ENCODE data around the gene FAM20C. TPM values are rescaled to one million over a fixed set of nuclear protein-coding genes. Genes with fewer than 3 reads are reported as not detected.
A peak's percentile ranks its signal among the peaks of the same experiment; 100 is the strongest.

Gene FAM20C
- total and polyA plus RNA-seq, 7 donors: 15.6 to 47.6 (median 28.1) TPM

DNA sequence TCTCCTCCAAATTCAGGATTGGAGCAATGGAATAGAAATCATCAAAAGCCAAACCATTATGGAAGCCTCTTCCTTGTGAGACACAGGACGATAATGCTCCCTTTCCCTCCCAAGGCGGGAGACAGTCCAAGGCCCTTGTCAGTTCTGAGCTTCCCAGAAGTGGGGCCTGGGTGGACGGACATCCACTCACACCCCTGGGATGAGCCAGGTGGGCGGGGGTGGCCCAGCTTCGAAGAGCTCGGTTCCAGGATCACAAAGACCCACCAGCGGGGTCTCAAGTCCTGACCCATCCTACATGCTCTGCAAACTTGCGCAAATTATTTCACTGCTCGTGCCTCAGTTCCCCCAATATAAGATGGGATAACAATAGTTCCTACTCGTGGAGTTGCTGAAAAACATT, 87.5 kb downstream of the FAM20C start:
- WGBS, 3 donors: 76 to 82% (median 81%) methylated on average over 10 of the region's 10 CpGs
- intact Hi-C loops (cut with DNase I): no loop called here
- H3K4me1 ChIP-seq: no peaks in the 10 kb centered on the region
- H3K36me3 ChIP-seq (ENCODE audit: insufficient read depth in 1 of 2, low read depth in 1 of 2): no peaks in the 10 kb centered on the region
- H3K4me3 ChIP-seq: no peak overlapping the region
- TF ChIP-seq, protein P1, sequence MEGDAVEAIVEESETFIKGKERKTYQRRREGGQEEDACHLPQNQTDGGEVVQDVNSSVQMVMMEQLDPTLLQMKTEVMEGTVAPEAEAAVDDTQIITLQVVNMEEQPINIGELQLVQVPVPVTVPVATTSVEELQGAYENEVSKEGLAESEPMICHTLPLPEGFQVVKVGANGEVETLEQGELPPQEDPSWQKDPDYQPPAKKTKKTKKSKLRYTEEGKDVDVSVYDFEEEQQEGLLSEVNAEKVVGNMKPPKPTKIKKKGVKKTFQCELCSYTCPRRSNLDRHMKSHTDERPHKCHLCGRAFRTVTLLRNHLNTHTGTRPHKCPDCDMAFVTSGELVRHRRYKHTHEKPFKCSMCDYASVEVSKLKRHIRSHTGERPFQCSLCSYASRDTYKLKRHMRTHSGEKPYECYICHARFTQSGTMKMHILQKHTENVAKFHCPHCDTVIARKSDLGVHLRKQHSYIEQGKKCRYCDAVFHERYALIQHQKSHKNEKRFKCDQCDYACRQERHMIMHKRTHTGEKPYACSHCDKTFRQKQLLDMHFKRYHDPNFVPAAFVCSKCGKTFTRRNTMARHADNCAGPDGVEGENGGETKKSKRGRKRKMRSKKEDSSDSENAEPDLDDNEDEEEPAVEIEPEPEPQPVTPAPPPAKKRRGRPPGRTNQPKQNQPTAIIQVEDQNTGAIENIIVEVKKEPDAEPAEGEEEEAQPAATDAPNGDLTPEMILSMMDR (IDR thresholded peaks at IDR 0.05): no peak
- H3K27ac ChIP-seq: no peak overlapping the region
- H3K9me3 ChIP-seq: no peaks in the 10 kb centered on the region
- ATAC-seq (no peak), DNase-seq (peak in 1 of 2 donors; percentile 20)
- peaks cover 0 to 27% (median 0%) of the 10 kb centered on the region in 3 donors for H3K27me3 ChIP-seq (ENCODE audit: insufficient read depth in 3 of 3, low read length in 2 of 3)

- Histone ChIP-seq H3K36me3 (ENCODE audit: insufficient read depth in 1 of 2, low read depth in 1 of 2) (no peaks in the 10 kb centered on the region), H3K9me3 (no peaks in the 10 kb centered on the region), H3K27me3 (ENCODE audit: insufficient read depth in 3 of 3, low read length in 2 of 3) (peaks cover 0 to 33% (median 0%) of the 10 kb centered on the region in 3 donors), H3K4me3 (no peak overlapping the region), H3K4me1 (no peaks in the 10 kb centered on the region), H3K27ac (no peak overlapping the region)
- peak in 1 of 2 donors; percentile 32 for DNase-seq
- no peak for ATAC-seq
- 51 to 59% (median 54%) methylated on average over 11 of the region's 11 CpGs for WGBS, 3 donors
- intact Hi-C loops (cut with DNase I): no loop called here
- TF ChIP-seq, protein P1 (IDR thresholded peaks at IDR 0.05): no peak
Observed at GRCh38 chr7:280461-280860, 88.1 kb downstream of the FAM20C start.

- intact Hi-C loops (cut with DNase I): no loop called here
- DNase-seq: no peak
- Histone ChIP-seq H3K27ac (no peak overlapping the region), H3K9me3 (no peaks in the 10 kb centered on the region), H3K4me3 (no peak overlapping the region), H3K4me1 (no peaks in the 10 kb centered on the region), H3K36me3 (ENCODE audit: insufficient read depth in 1 of 2, low read depth in 1 of 2) (no peaks in the 10 kb centered on the region), H3K27me3 (ENCODE audit: insufficient read depth in 3 of 3, low read length in 2 of 3) (peaks cover 0 to 44% (median 2%) of the 10 kb centered on the region in 3 donors)
- ATAC-seq: no peak
- TF ChIP-seq, protein P1 (IDR thresholded peaks at IDR 0.05): no peak
- 91 to 92% (median 92%) methylated on average over 7 to 8 of the region's 8 CpGs for WGBS, 3 donors
Observed at GRCh38 chr7:281637-282036, 89.3 kb downstream of the FAM20C start.

DNA sequence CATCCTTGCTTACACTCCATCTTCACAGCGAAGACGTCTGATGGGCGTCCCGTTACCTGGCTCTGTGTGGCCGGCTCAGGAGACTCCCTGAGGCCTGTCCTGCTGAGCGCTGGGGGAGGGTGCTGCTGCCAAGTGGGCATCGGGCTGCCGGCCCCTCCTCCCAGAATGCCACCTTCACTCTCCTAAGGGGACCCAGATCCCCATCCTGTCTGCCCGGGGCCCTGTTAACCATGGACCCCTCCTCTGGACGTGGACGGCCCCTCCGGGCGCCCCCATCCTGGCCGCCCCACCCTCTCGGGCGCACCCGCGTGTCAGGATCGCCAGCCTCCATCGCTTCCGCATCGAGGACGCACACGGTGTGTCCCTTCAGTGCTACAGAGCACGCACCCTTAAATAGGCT, 90.2 kb downstream of the FAM20C start:
- H3K27me3 ChIP-seq (ENCODE audit: insufficient read depth in 3 of 3, low read length in 2 of 3): peaks cover 0 to 47% (median 2%) of the 10 kb centered on the region in 3 donors
- H3K4me1 ChIP-seq: no peaks in the 10 kb centered on the region
- ATAC-seq: no peak
- H3K9me3 ChIP-seq: no peaks in the 10 kb centered on the region
- H3K36me3 ChIP-seq (ENCODE audit: insufficient read depth in 1 of 2, low read depth in 1 of 2): no peaks in the 10 kb centered on the region
- TF ChIP-seq, protein P1 (IDR thresholded peaks at IDR 0.05): no peak
- H3K27ac ChIP-seq: no peak overlapping the region
- peak in 1 of 2 donors; percentile 29 for DNase-seq
- intact Hi-C loops (cut with DNase I): no loop called here
- H3K4me3 ChIP-seq: no peak overlapping the region
- WGBS, 3 donors: 92 to 94% (median 93%) methylated on average over 17 to 25 of the region's 25 CpGs

Data from psoas muscle (tissue), 8 donors.